Stimulated activated CD8-positive, alpha-beta memory T cell treated with anti-CD3 and anti-CD28 coated beads, Interleukin-2, amount 100 ng/mL, for 48 hours (primary cell): ENCODE data around the gene HPSE.
A peak's percentile ranks its signal among the peaks of the same experiment; 100 is the strongest.
"Not testable (repeated sequence)": the region's sequence is repeated elsewhere in the genome, so short reads cannot be mapped to it uniquely, and the experiment has no call there.

Experiments
- DNase-seq, 2 donors: peaks; one replicate each; pipeline ENCODE4 v3.0.0-alpha.2; 2020; ENCODE audit warnings: low read depth in 2 of 2

The HPSE gene

GRCh38 chr4:83331956-83332355, 2.7 kb downstream of the HPSE start:
- no peak for DNase-seq

GRCh38 chr4:83329521-83330110, 5.0 kb downstream of the HPSE start:
- no peak for DNase-seq

- DNase-seq: no peak
These were observed 6.0 kb downstream of the HPSE start for GRCh38 chr4:83328521-83329187.

DNA sequence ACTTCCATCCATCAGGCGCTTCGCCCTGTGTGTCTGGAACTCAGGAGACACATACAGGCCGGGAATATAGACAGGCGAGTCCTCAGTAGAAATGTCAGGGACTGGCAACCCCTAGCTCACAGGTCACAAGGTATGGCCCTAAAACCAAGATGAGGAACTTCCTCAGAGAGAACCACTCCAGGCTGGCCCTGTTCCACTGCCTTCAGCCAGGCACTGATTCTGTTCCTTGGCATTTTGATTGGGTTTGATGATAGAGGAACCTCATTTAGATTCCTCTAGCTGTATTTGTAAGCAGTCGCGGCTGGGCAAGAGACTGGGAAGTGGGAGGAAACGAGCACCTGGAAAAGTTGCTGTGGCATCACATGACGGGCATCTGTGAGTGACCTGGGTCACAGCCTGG, 8.1 kb downstream of the HPSE start:
- no peak for DNase-seq

DNA sequence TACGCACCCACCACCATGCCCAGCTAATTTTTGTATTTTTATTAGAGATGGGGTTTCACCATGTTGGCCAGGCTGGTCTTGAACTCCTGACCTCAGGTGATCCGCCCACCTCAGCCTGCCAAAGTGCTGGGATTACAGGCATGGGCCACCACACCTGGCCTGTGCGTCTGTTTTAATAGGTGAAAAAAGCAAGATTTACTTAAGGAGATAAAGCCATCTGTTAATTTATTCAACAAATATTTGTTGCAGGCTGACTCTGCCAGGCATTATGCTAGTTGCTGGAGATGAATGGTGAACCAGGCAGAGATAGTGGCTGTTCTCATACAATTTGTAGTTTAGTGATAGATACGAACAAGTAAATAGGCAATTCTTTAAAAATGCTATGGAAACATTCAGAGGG, 9.3 kb downstream of the HPSE start:
- not testable (repeated sequence) for DNase-seq

- DNase-seq: no peak
These were observed 11.5 kb downstream of the HPSE start for GRCh38 chr4:83323136-83323535.

- peak in 1 of 2 donors; percentile 18 for DNase-seq
These were observed 14.1 kb downstream of the HPSE start for GRCh38 chr4:83320548-83320947.

GRCh38 chr4:83318666-83319065, 16.0 kb downstream of the HPSE start:
- no peak for DNase-seq

DNA sequence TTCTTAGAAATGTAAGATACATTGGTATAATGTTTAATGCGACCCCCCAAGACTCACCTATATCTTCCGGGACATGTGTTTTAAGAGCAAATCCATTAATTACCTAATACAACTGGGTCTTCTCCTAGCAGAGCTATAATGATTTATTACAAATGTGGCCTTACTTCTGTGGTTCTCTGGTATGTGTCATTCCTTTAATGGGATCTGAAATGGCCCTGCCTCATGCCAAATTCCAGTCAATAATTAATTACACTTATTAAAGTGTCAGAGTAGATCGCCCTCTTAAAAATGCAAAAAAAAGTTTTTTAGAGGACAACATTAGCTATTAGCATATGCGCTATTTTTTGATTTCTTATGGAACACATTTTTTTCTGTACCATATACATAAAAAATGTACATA, 17.0 kb downstream of the HPSE start:
- no peak for DNase-seq

DNA sequence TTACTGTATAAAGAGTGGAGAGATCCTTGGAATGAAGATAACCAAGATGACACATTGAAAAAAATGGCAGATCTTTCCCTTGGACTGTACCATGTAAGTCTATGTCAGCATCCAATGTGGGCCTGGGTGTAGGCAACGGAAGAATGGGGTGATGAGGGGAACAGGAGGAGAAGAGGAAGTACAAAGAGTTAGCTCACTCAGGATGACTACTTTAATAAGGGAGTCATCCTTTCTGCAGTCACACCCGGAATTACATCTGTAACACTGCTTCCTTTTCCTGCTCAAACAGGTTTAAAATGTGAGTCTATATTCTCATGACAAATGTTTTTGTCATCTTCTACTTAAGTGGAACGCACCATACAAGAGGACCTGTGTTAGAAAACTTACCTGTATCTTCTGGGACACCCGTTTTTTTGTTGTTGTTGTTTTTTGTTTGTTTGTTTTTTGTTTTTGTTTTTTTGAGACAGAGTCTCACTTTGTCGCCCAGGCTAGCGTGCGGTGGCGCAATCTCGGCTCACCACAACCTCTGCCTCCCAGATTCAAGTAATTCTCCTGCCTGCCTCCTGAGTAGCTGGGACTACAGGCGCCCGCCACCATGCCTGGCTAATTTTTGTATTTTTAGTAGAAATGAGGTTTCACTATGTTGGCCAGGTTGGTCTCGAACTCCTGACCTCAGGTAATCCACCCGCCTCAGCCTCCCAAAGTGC, 18.0 kb downstream of the HPSE start:
- no peak for DNase-seq

DNA sequence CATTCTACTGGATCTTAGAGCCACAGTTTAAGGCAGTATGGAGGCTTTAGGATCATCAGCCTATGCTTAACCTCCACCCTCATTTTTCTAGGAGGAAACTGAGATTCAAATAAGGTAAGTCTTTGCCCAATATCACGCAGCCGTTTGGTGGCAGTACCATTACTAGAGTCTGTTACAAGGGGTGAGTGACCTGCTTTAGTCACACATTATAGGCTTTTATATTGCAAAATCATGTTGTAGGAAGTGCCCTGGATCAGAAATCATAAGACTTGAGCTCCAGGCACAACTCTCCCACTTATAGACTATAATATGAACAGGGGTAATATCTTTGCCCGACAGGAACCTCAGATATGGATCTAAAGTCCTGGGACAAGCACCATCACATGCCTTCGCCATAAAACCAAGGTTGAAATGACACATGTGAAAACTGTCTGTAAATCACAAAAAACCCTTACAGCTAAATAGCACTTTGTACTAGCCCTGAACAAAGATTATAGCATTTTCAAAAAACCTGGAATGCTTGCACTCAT, 19.2 kb downstream of the HPSE start:
- no peak for DNase-seq

GRCh38 chr4:83308672-83309071, 26.0 kb downstream of the HPSE start:
- DNase-seq: no peak

DNA sequence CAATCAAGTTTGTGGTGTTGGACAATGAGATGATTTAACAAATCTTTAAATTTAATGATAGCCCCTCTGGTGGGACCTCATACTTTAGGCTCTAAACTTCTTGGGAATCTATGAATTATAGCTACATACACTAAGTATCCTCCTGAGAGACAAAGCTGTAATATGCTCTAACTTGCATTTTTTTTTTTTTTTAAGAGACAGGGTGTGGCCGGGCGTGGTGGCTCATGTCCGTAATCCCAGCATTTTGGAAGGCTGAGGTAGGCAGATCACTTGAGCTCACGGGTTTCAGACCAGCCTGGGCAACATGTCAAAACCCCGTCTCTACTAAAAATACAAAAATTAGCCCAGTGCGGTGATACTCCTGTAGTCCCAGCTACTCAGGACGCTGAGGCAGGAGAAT, 26.7 kb downstream of the HPSE start:
- no peak for DNase-seq

DNA sequence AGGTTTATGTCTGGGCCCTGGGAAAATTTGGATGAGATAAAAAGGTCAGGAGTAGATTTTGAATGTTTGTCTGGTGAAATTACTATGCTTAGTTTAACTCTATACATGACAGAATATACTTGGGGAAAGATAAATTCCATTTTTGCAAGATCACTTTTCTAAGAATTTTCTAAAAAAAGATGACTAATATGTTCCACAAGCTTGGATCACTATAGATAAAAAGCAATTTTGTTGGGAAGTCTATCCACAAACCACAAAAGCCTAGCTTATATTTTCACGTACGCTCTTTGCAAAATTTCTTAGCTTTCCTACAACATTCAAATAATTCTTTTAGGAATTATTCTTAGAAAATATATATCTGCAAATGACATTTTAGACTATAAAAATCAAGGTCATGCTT, 29.5 kb downstream of the HPSE start:
- no peak for DNase-seq

DNA sequence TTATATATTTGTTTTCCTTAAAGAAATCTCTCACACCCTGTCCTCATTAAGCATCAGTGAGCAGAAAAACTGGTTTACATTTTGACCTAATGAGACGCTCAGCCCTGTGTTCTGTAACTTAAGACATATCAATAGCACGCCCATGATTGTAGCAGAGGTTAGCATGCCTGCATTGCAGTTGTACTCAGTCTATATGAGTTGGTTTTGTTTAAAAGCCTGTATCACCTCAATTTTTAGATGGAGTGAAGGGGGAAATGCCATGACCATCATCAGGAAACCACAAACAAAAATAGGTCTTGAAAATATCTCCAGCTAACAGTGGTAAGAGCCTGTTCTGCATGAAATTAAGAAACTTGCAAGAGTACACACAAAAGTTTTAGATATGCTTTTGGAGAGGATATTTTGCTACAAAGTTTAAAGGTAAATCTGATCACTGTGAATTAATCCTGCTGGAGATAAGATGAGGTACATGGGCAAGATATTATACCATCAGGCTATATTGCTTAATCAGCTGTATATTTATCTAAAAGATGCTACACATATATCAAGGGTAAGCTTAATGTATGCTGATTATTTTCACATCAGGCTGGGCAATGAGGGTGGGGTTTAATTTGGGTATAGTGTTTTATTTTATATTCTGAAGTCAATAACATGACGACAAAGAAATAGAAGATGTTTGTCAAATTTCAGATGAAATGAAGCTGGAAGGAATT, 36.9 kb downstream of the HPSE start:
- DNase-seq: no peak

DNA sequence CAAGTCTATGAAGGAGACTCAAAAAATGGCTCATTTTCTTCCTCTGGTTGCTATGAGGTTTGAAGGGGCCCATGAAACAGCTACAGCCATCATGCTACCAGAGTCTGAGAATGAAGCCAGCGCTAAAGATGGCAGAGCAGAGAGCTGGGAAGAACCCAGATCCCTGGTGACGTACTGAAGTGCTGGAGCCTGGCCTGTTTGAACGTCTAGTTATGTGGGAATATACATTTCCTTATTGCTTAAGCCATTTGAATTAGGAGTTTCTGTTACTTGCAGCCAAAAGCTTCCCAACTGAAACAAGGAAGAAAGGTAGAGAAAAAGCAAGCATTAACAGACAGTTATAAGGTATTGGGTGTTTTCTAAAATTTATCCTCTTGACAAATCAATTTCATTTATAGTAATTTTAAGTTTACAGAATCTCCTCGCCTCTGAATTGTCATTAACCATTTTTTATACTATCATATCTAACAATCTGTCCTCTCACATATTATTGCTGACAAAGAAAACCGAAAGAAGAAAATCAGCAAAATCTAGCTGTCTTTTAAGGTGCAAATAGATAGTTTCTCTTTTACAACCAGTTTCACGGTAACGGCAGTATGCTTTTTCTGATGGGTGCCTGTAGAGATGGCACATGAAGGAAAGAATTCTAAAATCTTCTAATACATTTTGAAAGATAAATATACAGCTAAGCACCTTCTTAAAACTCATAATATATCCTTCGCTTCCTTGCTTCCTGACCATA, 41.2 kb downstream of the HPSE start:
- DNase-seq: no peak

- not testable (repeated sequence) for DNase-seq
These were observed 44.4 kb downstream of the HPSE start for GRCh38 chr4:83290059-83290774.

- not testable (repeated sequence) for DNase-seq
These were observed 46.3 kb downstream of the HPSE start for GRCh38 chr4:83288381-83288780.

DNA sequence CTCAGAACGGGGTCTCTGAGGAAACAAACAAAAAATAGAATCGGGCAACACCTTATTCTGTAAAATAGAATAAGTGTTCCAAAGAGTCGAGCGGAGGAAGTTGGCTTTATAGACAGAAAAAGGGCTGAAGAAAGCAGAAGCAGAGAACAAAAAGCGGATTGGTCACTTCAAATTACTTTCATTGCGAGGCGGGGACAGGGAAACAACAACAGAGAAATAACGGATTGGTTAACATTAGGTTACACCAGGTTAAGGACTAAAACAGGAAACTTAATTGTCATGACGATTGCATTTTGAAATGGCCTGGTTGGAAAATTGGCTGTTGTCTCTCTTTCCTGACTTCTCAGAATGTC, 49.6 kb downstream of the HPSE start:
- DNase-seq: no peak

DNA sequence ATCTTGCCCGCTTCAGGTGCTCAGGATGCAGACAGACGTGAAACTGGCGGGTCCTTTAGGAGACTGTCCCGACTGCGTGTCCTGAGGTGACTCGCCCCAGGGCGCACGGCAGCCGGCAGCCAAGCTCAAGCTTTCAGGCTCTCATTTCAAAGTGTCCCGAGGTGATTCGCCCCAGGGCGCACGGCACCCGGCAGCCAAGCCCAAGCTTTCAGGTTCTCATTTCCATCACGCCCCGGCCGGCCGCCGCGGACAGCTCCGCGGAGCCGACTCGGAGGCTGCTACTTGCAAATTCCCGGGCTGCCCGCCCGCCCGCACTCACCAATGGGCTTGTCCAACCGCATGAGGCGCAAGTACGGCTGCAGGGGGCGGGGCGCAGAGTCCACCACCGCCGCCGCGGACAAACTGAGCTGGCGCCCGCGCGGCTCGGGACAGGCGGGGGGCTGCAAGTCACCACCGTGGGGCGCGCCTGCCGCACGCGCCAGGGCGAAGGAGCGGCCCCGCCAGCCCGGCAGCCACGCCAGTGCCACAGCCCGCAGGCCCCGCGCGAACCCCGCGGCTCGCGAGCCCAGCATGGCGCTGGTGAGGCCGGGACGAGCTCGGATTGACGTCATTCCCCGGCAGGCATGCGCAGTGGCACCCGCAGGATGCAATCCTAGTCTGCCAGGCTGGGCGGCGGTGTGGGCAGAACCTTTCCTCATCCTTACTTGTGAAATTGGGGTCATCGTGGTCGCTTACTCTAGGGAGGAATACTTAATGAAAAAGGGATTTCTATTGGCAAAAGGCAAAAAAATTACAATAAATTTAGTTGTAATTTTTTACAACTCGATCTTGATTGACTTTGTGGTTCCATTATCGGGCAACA, 50.2 kb downstream of the HPSE start, which contains the start of gene COQ2:
Gene COQ2, minus strand, starts transcription at position 606 of the 862 bp plus-strand sequence. Its CDS starts 34 bp downstream, at position 572.
- DNase-seq: peak; percentile 91 to 95
